ENCODE results near the gene IFT122. TPM values are rescaled to one million over a fixed set of nuclear protein-coding genes. Genes with fewer than 3 reads are reported as not detected.

Gene IFT122
- total RNA-seq, 2 experiments from 2014 or later: 21.6 to 37.0 TPM

DNA sequence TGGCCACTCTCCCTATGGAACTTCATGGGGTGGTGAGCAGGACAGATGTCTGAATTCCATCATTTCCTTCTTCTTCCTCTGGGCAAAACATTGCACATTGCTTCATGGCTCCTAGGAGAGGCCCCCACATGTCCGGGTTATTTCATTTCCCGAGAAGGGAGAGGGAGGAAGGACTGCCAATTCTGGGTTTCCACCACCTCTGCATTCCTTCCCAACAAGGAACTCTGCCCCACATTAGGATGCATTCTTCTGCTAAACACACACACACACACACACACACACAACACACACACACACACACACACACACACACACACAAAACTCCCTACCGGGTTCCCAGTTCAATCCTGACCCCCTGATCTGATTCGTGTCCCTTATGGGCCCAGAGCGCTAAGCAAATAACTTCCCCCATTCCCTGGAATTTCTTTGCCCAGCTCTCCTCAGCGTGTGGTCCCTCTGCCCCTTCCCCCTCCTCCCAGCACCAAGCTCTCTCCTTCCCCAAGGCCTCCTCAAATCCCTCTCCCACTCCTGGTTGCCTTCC is 90.3 kb downstream of the IFT122 start:
- no peak overlapping the region for H3K4me2 ChIP-seq (ENCODE audit: low read length)
- no peaks in the 10 kb centered on the region for H3K9me2 ChIP-seq (ENCODE audit: insufficient read depth, low read length)
- no peaks in the 10 kb centered on the region for H4K20me1 ChIP-seq (ENCODE audit: insufficient read depth, low read length)
- no peak overlapping the region for H3K27ac ChIP-seq (ENCODE audit: low read depth, low read length, poor library complexity, severe bottlenecking)
- no peaks in the 10 kb centered on the region for H3K9me3 ChIP-seq (ENCODE audit: low read length)
- no peak overlapping the region for H2AFZ ChIP-seq (ENCODE audit: low read length)
- TF ChIP-seq, protein P1, sequence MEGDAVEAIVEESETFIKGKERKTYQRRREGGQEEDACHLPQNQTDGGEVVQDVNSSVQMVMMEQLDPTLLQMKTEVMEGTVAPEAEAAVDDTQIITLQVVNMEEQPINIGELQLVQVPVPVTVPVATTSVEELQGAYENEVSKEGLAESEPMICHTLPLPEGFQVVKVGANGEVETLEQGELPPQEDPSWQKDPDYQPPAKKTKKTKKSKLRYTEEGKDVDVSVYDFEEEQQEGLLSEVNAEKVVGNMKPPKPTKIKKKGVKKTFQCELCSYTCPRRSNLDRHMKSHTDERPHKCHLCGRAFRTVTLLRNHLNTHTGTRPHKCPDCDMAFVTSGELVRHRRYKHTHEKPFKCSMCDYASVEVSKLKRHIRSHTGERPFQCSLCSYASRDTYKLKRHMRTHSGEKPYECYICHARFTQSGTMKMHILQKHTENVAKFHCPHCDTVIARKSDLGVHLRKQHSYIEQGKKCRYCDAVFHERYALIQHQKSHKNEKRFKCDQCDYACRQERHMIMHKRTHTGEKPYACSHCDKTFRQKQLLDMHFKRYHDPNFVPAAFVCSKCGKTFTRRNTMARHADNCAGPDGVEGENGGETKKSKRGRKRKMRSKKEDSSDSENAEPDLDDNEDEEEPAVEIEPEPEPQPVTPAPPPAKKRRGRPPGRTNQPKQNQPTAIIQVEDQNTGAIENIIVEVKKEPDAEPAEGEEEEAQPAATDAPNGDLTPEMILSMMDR (conservative IDR thresholded peaks at IDR 0.05; ENCODE audit: low read length): no peak
- no peak for TF ChIP-seq EZH2phosphoT487 (IDR thresholded peaks at IDR 0.05; ENCODE audit: borderline replicate concordance, low read depth, low read length)
- intact Hi-C loops (cut with micrococcal nuclease; ENCODE audit: unreplicated experiment): no loop called here
- no peaks in the 10 kb centered on the region for H3K36me3 ChIP-seq (ENCODE audit: insufficient read depth, low read length)
- ChIA-PET POLR2A (no interaction called here), CTCF (ENCODE audit: unreplicated experiment) (no interaction called here)
- no peaks in the 10 kb centered on the region for H3K79me2 ChIP-seq (ENCODE audit: insufficient read depth, low read depth, low read length)
- BruUV-seq (replicated peaks): no TSS peak
- peaks cover 12% of the 10 kb centered on the region for H3K4me1 ChIP-seq (ENCODE audit: insufficient read depth, low read length, poor library complexity, severe bottlenecking)
- no peak overlapping the region for H3K4me3 ChIP-seq (ENCODE audit: low read depth, low read length, poor library complexity, severe bottlenecking)
- no peak for DNase-seq (ENCODE audit: low spot score)

DNA sequence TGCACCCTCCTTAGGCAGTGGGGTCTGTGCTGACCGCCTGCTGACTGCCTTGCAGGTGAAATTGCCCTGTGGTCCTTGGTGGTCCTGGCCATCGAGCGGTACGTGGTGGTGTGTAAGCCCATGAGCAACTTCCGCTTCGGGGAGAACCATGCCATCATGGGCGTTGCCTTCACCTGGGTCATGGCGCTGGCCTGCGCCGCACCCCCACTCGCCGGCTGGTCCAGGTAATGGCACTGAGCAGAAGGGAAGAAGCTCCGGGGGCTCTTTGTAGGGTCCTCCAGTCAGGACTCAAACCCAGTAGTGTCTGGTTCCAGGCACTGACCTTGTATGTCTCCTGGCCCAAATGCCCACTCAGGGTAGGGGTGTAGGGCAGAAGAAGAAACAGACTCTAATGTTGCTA is 90.8 kb downstream of the IFT122 start:
- POLR2A ChIA-PET: no interaction called here

DNA sequence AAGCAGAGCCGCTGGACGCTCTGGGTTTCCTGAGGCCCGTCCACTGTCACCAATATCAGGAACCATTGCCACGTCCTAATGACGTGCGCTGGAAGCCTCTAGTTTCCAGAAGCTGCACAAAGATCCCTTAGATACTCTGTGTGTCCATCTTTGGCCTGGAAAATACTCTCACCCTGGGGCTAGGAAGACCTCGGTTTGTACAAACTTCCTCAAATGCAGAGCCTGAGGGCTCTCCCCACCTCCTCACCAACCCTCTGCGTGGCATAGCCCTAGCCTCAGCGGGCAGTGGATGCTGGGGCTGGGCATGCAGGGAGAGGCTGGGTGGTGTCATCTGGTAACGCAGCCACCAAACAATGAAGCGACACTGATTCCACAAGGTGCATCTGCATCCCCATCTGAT is 91.7 kb downstream of the IFT122 start:
- H2AFZ ChIP-seq (ENCODE audit: low read length): no peak overlapping the region

More for the DNA sequence above, 90.8 kb downstream of the IFT122 start:
- no peak overlapping the region for H3K4me3 ChIP-seq (ENCODE audit: low read depth, low read length, poor library complexity, severe bottlenecking)
- intact Hi-C loops (cut with micrococcal nuclease; ENCODE audit: unreplicated experiment): no loop called here
- no TSS peak for BruUV-seq (replicated peaks)
- no peaks in the 10 kb centered on the region for H4K20me1 ChIP-seq (ENCODE audit: insufficient read depth, low read length)
- TF ChIP-seq, protein P1 (conservative IDR thresholded peaks at IDR 0.05; ENCODE audit: low read length): no peak
- no peaks in the 10 kb centered on the region for H3K9me3 ChIP-seq (ENCODE audit: low read length)
- H2AFZ ChIP-seq (ENCODE audit: low read length): no peak overlapping the region
- no peaks in the 10 kb centered on the region for H3K9me2 ChIP-seq (ENCODE audit: insufficient read depth, low read length)
- CTCF ChIA-PET (ENCODE audit: unreplicated experiment): no interaction called here
- no peak overlapping the region for H3K4me2 ChIP-seq (ENCODE audit: low read length)
- DNase-seq (ENCODE audit: low spot score): no peak
- H3K79me2 ChIP-seq (ENCODE audit: insufficient read depth, low read depth, low read length): no peaks in the 10 kb centered on the region
- no peak overlapping the region for H3K27ac ChIP-seq (ENCODE audit: low read depth, low read length, poor library complexity, severe bottlenecking)
- H3K36me3 ChIP-seq (ENCODE audit: insufficient read depth, low read length): no peaks in the 10 kb centered on the region
- H3K4me1 ChIP-seq (ENCODE audit: insufficient read depth, low read length, poor library complexity, severe bottlenecking): peaks cover 8% of the 10 kb centered on the region

More for the DNA sequence above, 91.7 kb downstream of the IFT122 start:
- Histone ChIP-seq H3K4me2 (ENCODE audit: low read length) (no peak overlapping the region), H3K9me2 (ENCODE audit: insufficient read depth, low read length) (no peaks in the 10 kb centered on the region), H3K36me3 (ENCODE audit: insufficient read depth, low read length) (no peaks in the 10 kb centered on the region), H4K20me1 (ENCODE audit: insufficient read depth, low read length) (no peaks in the 10 kb centered on the region), H3K4me1 (ENCODE audit: insufficient read depth, low read length, poor library complexity, severe bottlenecking) (no peaks in the 10 kb centered on the region), H3K79me2 (ENCODE audit: insufficient read depth, low read depth, low read length) (no peaks in the 10 kb centered on the region), H3K9me3 (ENCODE audit: low read length) (no peaks in the 10 kb centered on the region), H3K4me3 (ENCODE audit: low read depth, low read length, poor library complexity, severe bottlenecking) (no peak overlapping the region), H3K27ac (ENCODE audit: low read depth, low read length, poor library complexity, severe bottlenecking) (no peak overlapping the region)
- DNase-seq (ENCODE audit: low spot score): no peak
- CTCF ChIA-PET (ENCODE audit: unreplicated experiment): no interaction called here
- intact Hi-C loops (cut with micrococcal nuclease; ENCODE audit: unreplicated experiment): no loop called here
- POLR2A ChIA-PET: no interaction called here
- BruUV-seq (replicated peaks): no TSS peak
- no peak for TF ChIP-seq EZH2phosphoT487 (IDR thresholded peaks at IDR 0.05; ENCODE audit: borderline replicate concordance, low read depth, low read length)
- TF ChIP-seq, protein P1 (conservative IDR thresholded peaks at IDR 0.05; ENCODE audit: low read length): no peak
